Colonic mucosa (tissue), 4 donors: ENCODE results near the gene UBXN10. TPM values are rescaled to one million over a fixed set of nuclear protein-coding genes. Genes with fewer than 3 reads are reported as not detected.
A peak's percentile ranks its signal among the peaks of the same experiment; 100 is the strongest.
"Not testable (repeated sequence)": the region's sequence is repeated elsewhere in the genome, so short reads cannot be mapped to it uniquely, and the experiment has no call there.

Experiments used
- DNase-seq: peaks from one replicate; pipeline ENCODE4 v3.0.0-alpha.2; 2020
- H3K27ac ChIP-seq: fragments of 200-600 bp; one replicate; pipeline ENCODE4 v1.8.0; 2021
- H3K27me3 ChIP-seq: fragments of 200-600 bp; one replicate; pipeline ENCODE4 v1.8.0; 2021
- H3K36me3 ChIP-seq: fragments of 200-600 bp; one replicate; pipeline ENCODE4 v1.8.0; 2021
- H3K4me1 ChIP-seq: fragments of 200-600 bp; one replicate; pipeline ENCODE4 v1.8.0; 2021; ENCODE audit warnings: mild to moderate bottlenecking
- H3K4me3 ChIP-seq: fragments of 200-600 bp; one replicate; pipeline ENCODE4 v1.8.0; 2021
- H3K9ac ChIP-seq, 2 donors: one replicate each; pipeline ENCODE4 v1.7.0; 2013; ENCODE audit warnings: control low read depth in 2 of 2, low read depth in 2 of 2, low read length in 2 of 2
- H3K9me3 ChIP-seq: fragments of 200-600 bp; one replicate; pipeline ENCODE4 v1.8.0; 2021
- CTCF ChIP-seq: fragments of 200-600 bp; IDR thresholded peaks from one replicate; pipeline ENCODE4 v1.8.0; 2022; ENCODE audit warnings: antibody characterized with exemption, mild to moderate bottlenecking
- intact Hi-C: fragments of 100-400 bp; cut with DNase I; formaldehyde crosslinking; loops from one replicate; pipeline ENCODE4 v1.14.1; 2022
- total RNA-seq, 2 donors: library from RNA; stranded (reverse); fragmentation: NEBNext Ultra II Directional in 1 of 2; extraction: Animal tissue kit (Norgen Biotek cat#: 25700) in 1 of 2; gene quantifications; one replicate each; pipeline ENCODE4 v1.2.1, GENCODE V29; 2021
- donor health status: healthy.
- donor health status: DM: no; HTN: no; CAD: no.
- donor health status: DM: no; HTN: no; CAD: no.

Gene UBXN10
- total RNA-seq, 2 donors from 2014 or later: 3.3 to 3.5 TPM

GRCh38 chr1:20216574-20216973 lies 30.7 kb downstream of the UBXN10 start:
- peak; percentile 51 for TF ChIP-seq CTCF
- peak; percentile 36 for DNase-seq
- Histone ChIP-seq H3K9ac (no peak overlapping the region), H3K27me3 (no peaks in the 10 kb centered on the region), H3K4me1 (peaks cover 8% of the 10 kb centered on the region), H3K36me3 (no peaks in the 10 kb centered on the region), H3K4me3 (no peak overlapping the region), H3K9me3 (no peaks in the 10 kb centered on the region), H3K27ac (no peak overlapping the region)
- intact Hi-C loops: loop anchor here (10.0 kb wide), 1 partner anchor 148 kb away; no protein-coding TSS in a partner anchor

- H3K27me3 ChIP-seq, H3K36me3 ChIP-seq: not testable (repeated sequence)
- intact Hi-C loops: loop anchor here (10.0 kb wide), 1 partner anchor 146 kb away; no protein-coding TSS in a partner anchor
These were observed 33.2 kb downstream of the UBXN10 start for GRCh38 chr1:20219053-20219452.

DNA sequence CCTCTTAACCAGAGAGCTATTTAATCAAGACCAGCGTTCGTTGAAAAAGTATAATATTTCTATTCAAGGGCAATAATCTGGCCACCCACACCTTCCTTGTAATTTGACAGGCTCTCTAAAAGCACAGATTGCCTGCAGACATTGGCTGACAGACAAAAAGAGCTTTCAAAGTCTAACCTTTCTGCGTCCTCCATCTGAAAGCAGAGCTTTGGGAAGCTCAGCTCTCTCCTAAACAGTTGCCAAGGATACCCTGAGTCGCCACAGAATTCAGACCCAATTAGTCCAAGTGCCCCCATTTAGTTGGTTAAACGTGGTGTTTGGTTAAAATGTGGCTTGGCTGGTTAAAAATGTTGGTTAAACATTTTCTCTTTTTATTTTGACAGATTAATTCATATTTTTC lies 34.1 kb downstream of the UBXN10 start:
- Histone ChIP-seq H3K9me3 (no peaks in the 10 kb centered on the region), H3K36me3 (no peaks in the 10 kb centered on the region), H3K9ac (no peak overlapping the region), H3K4me3 (no peak overlapping the region), H3K27me3 (no peaks in the 10 kb centered on the region), H3K4me1 (no peaks in the 10 kb centered on the region), H3K27ac (no peak overlapping the region)
- no peak for TF ChIP-seq CTCF
- no peak for DNase-seq
- intact Hi-C loops: no loop called here

More at GRCh38 chr1:20219053-20219452, 33.2 kb downstream of the UBXN10 start:
- H3K4me3 ChIP-seq, H3K27ac ChIP-seq, H3K9me3 ChIP-seq, DNase-seq, H3K9ac ChIP-seq, H3K4me1 ChIP-seq: not testable (repeated sequence)

GRCh38 chr1:20223106-20223505 lies 37.2 kb downstream of the UBXN10 start:
- Histone ChIP-seq H3K36me3 (no peaks in the 10 kb centered on the region), H3K27ac (no peak overlapping the region), H3K9ac (no peak overlapping the region), H3K4me1 (no peaks in the 10 kb centered on the region), H3K4me3 (no peak overlapping the region), H3K9me3 (no peaks in the 10 kb centered on the region), H3K27me3 (no peaks in the 10 kb centered on the region)
- intact Hi-C loops: no loop called here
- no peak for DNase-seq
- TF ChIP-seq CTCF: no peak

DNA sequence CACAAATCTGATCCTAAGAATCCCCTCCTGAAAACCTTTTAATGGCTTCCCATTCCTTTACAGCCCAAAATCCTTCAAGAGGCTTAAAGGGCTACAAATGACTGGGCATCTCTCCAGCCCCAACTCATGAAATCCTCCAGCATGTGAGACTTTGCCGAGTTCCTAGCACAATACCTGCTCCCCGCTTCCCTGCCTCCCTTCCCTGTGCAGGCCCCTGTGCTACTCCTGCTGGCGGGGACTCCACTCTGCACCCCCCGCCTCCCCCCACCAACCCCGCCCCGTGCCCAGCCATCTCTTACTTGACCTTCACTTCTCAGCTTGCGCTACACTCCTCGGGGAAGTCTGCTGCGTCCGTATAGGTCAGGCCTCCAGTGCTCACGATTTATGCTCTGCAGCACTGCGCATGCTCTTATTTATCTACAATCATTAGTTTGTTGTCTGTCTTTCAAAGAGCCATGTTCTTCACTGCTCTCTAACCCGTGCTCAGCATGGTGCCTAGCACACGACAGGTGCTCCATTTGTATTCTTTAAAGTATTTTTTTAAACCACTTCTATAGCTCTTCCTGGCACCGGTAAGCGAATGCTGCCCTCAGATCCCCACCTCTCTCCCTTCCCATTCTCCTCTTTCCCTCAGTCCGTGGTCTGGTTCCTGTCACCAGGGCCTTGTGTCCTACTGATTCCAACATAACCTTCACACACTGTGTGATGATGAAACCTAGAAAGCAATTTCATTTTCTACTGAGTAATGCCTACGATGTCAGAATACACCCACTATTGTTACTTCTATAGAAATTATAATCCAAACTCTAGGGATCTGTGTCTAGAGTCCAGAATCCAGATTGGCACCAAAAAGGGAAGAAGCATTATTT lies 37.9 kb downstream of the UBXN10 start:
- DNase-seq: no peak
- no peak overlapping the region for H3K4me3 ChIP-seq
- no peak overlapping the region for H3K9ac ChIP-seq
- H3K27me3 ChIP-seq: no peaks in the 10 kb centered on the region
- no peaks in the 10 kb centered on the region for H3K4me1 ChIP-seq
- H3K36me3 ChIP-seq: no peaks in the 10 kb centered on the region
- intact Hi-C loops: no loop called here
- no peak overlapping the region for H3K27ac ChIP-seq
- H3K9me3 ChIP-seq: no peaks in the 10 kb centered on the region
- TF ChIP-seq CTCF: no peak

GRCh38 chr1:20224546-20224945 lies 38.6 kb downstream of the UBXN10 start:
- no peak for TF ChIP-seq CTCF
- no peaks in the 10 kb centered on the region for H3K36me3 ChIP-seq
- H3K4me1 ChIP-seq: no peaks in the 10 kb centered on the region
- no peak for DNase-seq
- no peaks in the 10 kb centered on the region for H3K9me3 ChIP-seq
- intact Hi-C loops: no loop called here
- no peak overlapping the region for H3K9ac ChIP-seq
- H3K27ac ChIP-seq: no peak overlapping the region
- no peaks in the 10 kb centered on the region for H3K27me3 ChIP-seq
- no peak overlapping the region for H3K4me3 ChIP-seq
